Mesenchymal stem cell (in vitro differentiated cells and primary cell): ENCODE data around the gene MYH1.

Experiments used
- DNase-seq: peaks from one replicate; pipeline ENCODE4 v3.0.0-alpha.2; 2013
- H2AFZ ChIP-seq: one replicate; pipeline ENCODE4 v1.6.1; 2013; ENCODE audit warnings: low read depth, mild to moderate bottlenecking, control low read depth, inconsistent platforms, low read length, moderate library complexity
- H2AK5ac ChIP-seq: 2 replicates; pipeline ENCODE4 v1.6.1; 2013; ENCODE audit warnings: low read length, moderate library complexity, mild to moderate bottlenecking, inconsistent platforms; ENCODE audit not compliant: severe bottlenecking
- H2BK120ac ChIP-seq: one replicate; pipeline ENCODE4 v1.6.1; 2013; ENCODE audit warnings: low read depth, mild to moderate bottlenecking, inconsistent platforms, low read length, moderate library complexity
- H2BK12ac ChIP-seq, 2 experiments: one replicate each; pipeline ENCODE4 v1.6.1; 2013; ENCODE audit warnings: inconsistent platforms in 2 of 2, low read length in 2 of 2, mild to moderate bottlenecking in 2 of 2, moderate library complexity in 2 of 2, control low read depth in 1 of 2
- H2BK15ac ChIP-seq: one replicate; pipeline ENCODE4 v1.6.1; 2013; ENCODE audit warnings: mild to moderate bottlenecking, low read depth, inconsistent platforms; ENCODE audit not compliant: poor library complexity, severe bottlenecking
- H2BK5ac ChIP-seq: 2 replicates; pipeline ENCODE4 v1.6.1; 2013; ENCODE audit warnings: low read depth, mild to moderate bottlenecking, low read length, control low read depth, inconsistent platforms; ENCODE audit not compliant: poor library complexity, severe bottlenecking
- H3K14ac ChIP-seq, 2 experiments: one replicate each; pipeline ENCODE4 v1.6.1; 2013; ENCODE audit warnings: inconsistent platforms in 2 of 2, low read length in 2 of 2, control low read depth in 1 of 2, mild to moderate bottlenecking in 1 of 2, moderate library complexity in 1 of 2
- H3K18ac ChIP-seq, 2 experiments: one replicate each; pipeline ENCODE4 v1.6.1; 2013; ENCODE audit warnings: inconsistent platforms in 2 of 2, low read length in 2 of 2, control low read depth in 1 of 2, low read depth in 1 of 2, mild to moderate bottlenecking in 1 of 2
- H3K23ac ChIP-seq, 2 experiments: one replicate each; pipeline ENCODE4 v1.6.1; 2013; ENCODE audit warnings: inconsistent platforms in 2 of 2, low read length in 2 of 2, mild to moderate bottlenecking in 2 of 2, moderate library complexity in 2 of 2, control low read depth in 1 of 2
- H3K27ac ChIP-seq: 2 replicates; pipeline ENCODE4 v1.5.1; 2013; ENCODE audit warnings: mild to moderate bottlenecking, moderate library complexity, low read length, control low read depth, inconsistent platforms; ENCODE audit not compliant: poor library complexity, severe bottlenecking
- H3K27me3 ChIP-seq, 2 experiments: 2 replicates each; pipeline versions ENCODE4 v1.6.1 to v1.7.0; 2013; ENCODE audit warnings: low read length in 2 of 2, mild to moderate bottlenecking in 2 of 2, moderate library complexity in 2 of 2, control low read depth in 1 of 2, inconsistent platforms in 1 of 2; ENCODE audit not compliant: control insufficient read depth in 1 of 2, insufficient read depth in 1 of 2
- H3K36me3 ChIP-seq, 2 experiments: 2 replicates each; pipeline versions ENCODE4 v1.6.1 to v1.7.0; 2013; ENCODE audit warnings: low read length in 2 of 2, control low read depth in 1 of 2, inconsistent platforms in 1 of 2, low read depth in 1 of 2, mild to moderate bottlenecking in 1 of 2; ENCODE audit not compliant: insufficient read depth in 2 of 2, control insufficient read depth in 1 of 2
- H3K4ac ChIP-seq, 2 experiments: one replicate each; pipeline ENCODE4 v1.6.1; 2013; ENCODE audit warnings: inconsistent platforms in 2 of 2, low read length in 2 of 2, mild to moderate bottlenecking in 2 of 2, moderate library complexity in 2 of 2, control low read depth in 1 of 2, low read depth in 1 of 2
- H3K4me1 ChIP-seq: 2 replicates; pipeline ENCODE4 v1.6.1; 2013; ENCODE audit warnings: low read depth, low read length, control low read depth; ENCODE audit not compliant: control insufficient read depth, insufficient read depth
- H3K4me2 ChIP-seq: 2 replicates; pipeline ENCODE4 v1.6.1; 2013; ENCODE audit warnings: low read length, mild to moderate bottlenecking, inconsistent platforms; ENCODE audit not compliant: poor library complexity, severe bottlenecking
- H3K4me3 ChIP-seq, 2 experiments: 2 replicates each; pipeline versions ENCODE4 v1.5.1 to v1.7.0; 2013; ENCODE audit warnings: low read length in 2 of 2, mild to moderate bottlenecking in 2 of 2, control low read depth in 1 of 2, low read depth in 1 of 2; ENCODE audit not compliant: insufficient read depth in 1 of 2
- H3K79me1 ChIP-seq: replicated peaks from 2 replicates; pipeline ENCODE4 v1.6.1; 2013; ENCODE audit warnings: mild to moderate bottlenecking, control low read depth, low read length, inconsistent platforms; ENCODE audit not compliant: poor library complexity, severe bottlenecking
- H3K9ac ChIP-seq: 2 replicates; pipeline ENCODE4 v1.7.0; 2013; ENCODE audit warnings: mild to moderate bottlenecking, low read length, moderate library complexity
- H3K9me3 ChIP-seq: 2 replicates; pipeline ENCODE4 v1.7.0; 2013; ENCODE audit warnings: mild to moderate bottlenecking, low read length; ENCODE audit not compliant: control insufficient read depth
- H4K8ac ChIP-seq: one replicate; pipeline ENCODE4 v1.6.1; 2013; ENCODE audit warnings: inconsistent platforms, mild to moderate bottlenecking, low read length, moderate library complexity
- H4K91ac ChIP-seq: one replicate; pipeline ENCODE4 v1.6.1; 2013; ENCODE audit warnings: mild to moderate bottlenecking, low read length, inconsistent platforms
- WGBS: methylation state at CpG from one replicate; pipeline ENCODE4 v1.1.7; 2013; ENCODE audit warnings: mixed read lengths; 5-methylcytosine and 5-hydroxymethylcytosine counted together

Gene MYH1

GRCh38 chr17:10526517-10526916 is 8.2 kb upstream of the MYH1 start:
- Histone ChIP-seq H3K4ac (no peak overlapping the region), H2AK5ac (no peak overlapping the region), H3K4me3 (no peak overlapping the region), H3K27me3 (no peaks in the 10 kb centered on the region), H3K18ac (no peak overlapping the region), H3K27ac (no peak overlapping the region), H2BK120ac (no peak overlapping the region), H3K4me1 (no peaks in the 10 kb centered on the region), H3K79me1 (no peaks in the 10 kb centered on the region), H3K9me3 (no peaks in the 10 kb centered on the region), H4K91ac (no peak overlapping the region), H2AFZ (no peak overlapping the region), H2BK15ac (no peak overlapping the region), H3K4me2 (no peak overlapping the region), H3K9ac (no peak overlapping the region), H3K36me3 (no peaks in the 10 kb centered on the region), H3K23ac (no peak overlapping the region), H4K8ac (no peak overlapping the region), H3K14ac (no peak overlapping the region), H2BK12ac (no peak overlapping the region), H2BK5ac (no peak overlapping the region)
- DNase-seq, result no peak
- WGBS, result 87% methylated on average over 9 of the region's 11 CpGs

- WGBS, result 91% methylated on average over 7 of the region's 7 CpGs
Measured at GRCh38 chr17:10523064-10523463, 4.7 kb upstream of the MYH1 start.

GRCh38 chr17:10521949-10522348 is 3.6 kb upstream of the MYH1 start:
- H2BK12ac ChIP-seq, result no peak overlapping the region
- no peak overlapping the region for H3K4me2 ChIP-seq
- no peaks in the 10 kb centered on the region for H3K36me3 ChIP-seq
- no peaks in the 10 kb centered on the region for H3K4me1 ChIP-seq
- no peak overlapping the region for H3K23ac ChIP-seq
- H3K9ac ChIP-seq, result no peak overlapping the region
- H2BK5ac ChIP-seq, result no peak overlapping the region
- H3K27ac ChIP-seq, result no peak overlapping the region
- H4K91ac ChIP-seq, result no peak overlapping the region
- no peak overlapping the region for H3K14ac ChIP-seq
- H3K27me3 ChIP-seq, result no peaks in the 10 kb centered on the region
- no peak overlapping the region for H2AK5ac ChIP-seq
- H2BK15ac ChIP-seq, result no peak overlapping the region
- no peak overlapping the region for H2AFZ ChIP-seq
- H3K4ac ChIP-seq, result no peak overlapping the region
- H3K4me3 ChIP-seq, result no peak overlapping the region
- no peak for DNase-seq
- H3K18ac ChIP-seq, result no peak overlapping the region
- H4K8ac ChIP-seq, result no peak overlapping the region
- no peaks in the 10 kb centered on the region for H3K9me3 ChIP-seq
- H2BK120ac ChIP-seq, result no peak overlapping the region
- no peaks in the 10 kb centered on the region for H3K79me1 ChIP-seq

More at GRCh38 chr17:10523064-10523463, 4.7 kb upstream of the MYH1 start:
- H3K9ac ChIP-seq, result no peak overlapping the region
- H3K36me3 ChIP-seq, result no peaks in the 10 kb centered on the region
- H2AFZ ChIP-seq, result no peak overlapping the region
- H2BK12ac ChIP-seq, result no peak overlapping the region
- H3K18ac ChIP-seq, result no peak overlapping the region
- H3K14ac ChIP-seq, result no peak overlapping the region
- H3K79me1 ChIP-seq, result no peaks in the 10 kb centered on the region
- no peak overlapping the region for H2AK5ac ChIP-seq
- H3K4me1 ChIP-seq, result no peaks in the 10 kb centered on the region
- no peak overlapping the region for H3K4ac ChIP-seq
- H2BK5ac ChIP-seq, result no peak overlapping the region
- no peaks in the 10 kb centered on the region for H3K27me3 ChIP-seq
- no peak overlapping the region for H3K27ac ChIP-seq
- H3K4me3 ChIP-seq, result no peak overlapping the region
- H4K8ac ChIP-seq, result no peak overlapping the region
- no peak overlapping the region for H3K4me2 ChIP-seq
- H4K91ac ChIP-seq, result no peak overlapping the region
- DNase-seq, result no peak
- H2BK120ac ChIP-seq, result no peak overlapping the region
- H3K23ac ChIP-seq, result no peak overlapping the region
- no peaks in the 10 kb centered on the region for H3K9me3 ChIP-seq
- H2BK15ac ChIP-seq, result no peak overlapping the region

GRCh38 chr17:10516638-10517037 is 1.7 kb downstream of the MYH1 start:
- H3K27me3 ChIP-seq, result no peaks in the 10 kb centered on the region
- H4K91ac ChIP-seq, result no peak overlapping the region
- no peak overlapping the region for H3K27ac ChIP-seq
- no peaks in the 10 kb centered on the region for H3K9me3 ChIP-seq
- no peaks in the 10 kb centered on the region for H3K79me1 ChIP-seq
- no peaks in the 10 kb centered on the region for H3K36me3 ChIP-seq
- H3K9ac ChIP-seq, result no peak overlapping the region
- no peak overlapping the region for H2BK5ac ChIP-seq
- no peak overlapping the region for H3K4me2 ChIP-seq
- H2AFZ ChIP-seq, result no peak overlapping the region
- no peak overlapping the region for H2BK120ac ChIP-seq
- H2BK12ac ChIP-seq, result no peak overlapping the region
- no peak overlapping the region for H2BK15ac ChIP-seq
- H3K4ac ChIP-seq, result no peak overlapping the region
- no peak overlapping the region for H3K18ac ChIP-seq
- H2AK5ac ChIP-seq, result no peak overlapping the region
- DNase-seq, result no peak
- no peak overlapping the region for H3K14ac ChIP-seq
- H3K4me3 ChIP-seq, result no peak overlapping the region
- no peak overlapping the region for H3K23ac ChIP-seq
- H4K8ac ChIP-seq, result no peak overlapping the region
- no peaks in the 10 kb centered on the region for H3K4me1 ChIP-seq
